ENCODE data around the gene FAM219A.

DNA sequence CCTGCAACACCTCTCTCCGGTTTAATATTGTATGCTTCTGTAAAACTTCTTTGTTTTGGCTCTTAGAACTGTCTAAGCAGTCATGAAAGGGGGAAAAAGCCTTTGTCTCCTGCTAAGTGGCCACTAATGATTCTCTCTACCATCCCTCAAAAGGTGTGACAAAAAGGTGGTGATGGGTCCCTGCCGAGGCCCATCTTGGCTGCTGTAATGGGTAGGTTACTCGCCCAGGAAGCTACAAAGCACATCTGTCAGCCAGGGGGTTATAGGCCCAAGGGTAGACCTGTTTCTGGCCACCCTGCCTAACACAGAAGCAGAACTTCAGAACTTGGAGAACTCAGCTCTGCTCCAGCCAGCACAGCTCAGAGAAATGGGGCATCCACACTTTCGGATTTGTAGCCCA is 1.6 kb downstream of the FAM219A start:
- TF ChIP-seq, protein P1, sequence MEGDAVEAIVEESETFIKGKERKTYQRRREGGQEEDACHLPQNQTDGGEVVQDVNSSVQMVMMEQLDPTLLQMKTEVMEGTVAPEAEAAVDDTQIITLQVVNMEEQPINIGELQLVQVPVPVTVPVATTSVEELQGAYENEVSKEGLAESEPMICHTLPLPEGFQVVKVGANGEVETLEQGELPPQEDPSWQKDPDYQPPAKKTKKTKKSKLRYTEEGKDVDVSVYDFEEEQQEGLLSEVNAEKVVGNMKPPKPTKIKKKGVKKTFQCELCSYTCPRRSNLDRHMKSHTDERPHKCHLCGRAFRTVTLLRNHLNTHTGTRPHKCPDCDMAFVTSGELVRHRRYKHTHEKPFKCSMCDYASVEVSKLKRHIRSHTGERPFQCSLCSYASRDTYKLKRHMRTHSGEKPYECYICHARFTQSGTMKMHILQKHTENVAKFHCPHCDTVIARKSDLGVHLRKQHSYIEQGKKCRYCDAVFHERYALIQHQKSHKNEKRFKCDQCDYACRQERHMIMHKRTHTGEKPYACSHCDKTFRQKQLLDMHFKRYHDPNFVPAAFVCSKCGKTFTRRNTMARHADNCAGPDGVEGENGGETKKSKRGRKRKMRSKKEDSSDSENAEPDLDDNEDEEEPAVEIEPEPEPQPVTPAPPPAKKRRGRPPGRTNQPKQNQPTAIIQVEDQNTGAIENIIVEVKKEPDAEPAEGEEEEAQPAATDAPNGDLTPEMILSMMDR (IDR thresholded peaks at IDR 0.05) = no peak
- TF ChIP-seq POLR2A (IDR thresholded peaks at IDR 0.05; ENCODE audit: low read depth) (no peak), POLR2AphosphoS5 (IDR thresholded peaks at IDR 0.05) (no peak)

Measured in esophagus muscularis mucosa (tissue), 3 donors.